ENCODE measurements around the gene NF1.
A peak's percentile ranks its signal among the peaks of the same experiment; 100 is the strongest.

The NF1 gene

DNA sequence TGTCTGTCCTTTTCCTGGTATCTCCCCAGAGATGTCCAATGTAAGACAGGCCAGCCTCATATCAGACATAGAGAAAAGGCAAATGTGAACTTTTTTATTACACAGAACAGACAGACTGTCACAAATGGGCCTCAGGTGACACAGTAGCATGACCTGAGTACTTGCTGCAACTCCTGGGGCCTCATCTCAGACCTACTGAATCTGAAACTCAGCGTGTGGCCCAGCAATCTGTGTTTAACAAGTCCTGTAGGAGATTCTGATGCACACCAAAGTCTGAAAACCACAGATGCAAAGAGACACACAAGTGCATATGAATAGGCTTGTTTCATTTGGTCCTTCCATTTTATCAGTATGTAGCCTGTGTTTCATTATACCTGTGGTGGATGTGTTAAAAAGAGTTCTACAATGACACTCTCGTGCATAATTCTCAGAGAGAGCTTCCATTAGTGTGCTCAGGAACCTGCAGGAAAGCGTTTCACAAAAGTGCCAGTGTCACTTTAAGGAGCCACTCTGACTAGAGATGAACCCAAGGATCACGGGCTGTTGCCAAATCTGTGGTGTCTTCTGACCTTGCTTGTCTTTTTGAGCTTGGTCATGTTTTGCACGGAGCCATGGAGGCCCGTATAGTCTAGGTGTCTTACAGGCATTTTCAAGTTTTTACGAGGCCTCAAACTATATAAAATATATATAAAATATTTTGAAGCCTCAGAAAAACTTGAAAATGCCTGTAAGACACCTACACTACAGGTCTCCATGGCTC lies 33.8 kb upstream of the NF1 start:
- Histone ChIP-seq H3K9me3 (ENCODE audit: control insufficient read depth, insufficient read depth, low read depth, low read length) (no peaks in the 10 kb centered on the region), H3K36me3 (ENCODE audit: control insufficient read depth in 2 of 2, insufficient read depth in 1 of 2, low read length in 2 of 2) (no peaks in the 10 kb centered on the region), H3K4me1 (ENCODE audit: control insufficient read depth, insufficient read depth, low read length) (no peaks in the 10 kb centered on the region), H3K4me3 (ENCODE audit: low read depth, low read length) (no peak overlapping the region), H3K27ac (ENCODE audit: extremely low read depth, low read depth, low read length) (no peak overlapping the region)
- ChIA-PET CTCF (interaction anchor here (0.6 to 1.8 kb wide), 12 partner anchors 9 to 160 kb away, joined by 3 to 7 read pairs (median 4); partner anchors contain the start of gene NF1), POLR2A (no interaction called here)
- peak; percentile 44; the same call in 1 of the 2 replicates for TF ChIP-seq ZBTB20 (tag by site-specific recombination; IDR thresholded peaks at IDR 0.05)
- TF ChIP-seq RBAK (tag by site-specific recombination; IDR thresholded peaks at IDR 0.05): no peak

DNA sequence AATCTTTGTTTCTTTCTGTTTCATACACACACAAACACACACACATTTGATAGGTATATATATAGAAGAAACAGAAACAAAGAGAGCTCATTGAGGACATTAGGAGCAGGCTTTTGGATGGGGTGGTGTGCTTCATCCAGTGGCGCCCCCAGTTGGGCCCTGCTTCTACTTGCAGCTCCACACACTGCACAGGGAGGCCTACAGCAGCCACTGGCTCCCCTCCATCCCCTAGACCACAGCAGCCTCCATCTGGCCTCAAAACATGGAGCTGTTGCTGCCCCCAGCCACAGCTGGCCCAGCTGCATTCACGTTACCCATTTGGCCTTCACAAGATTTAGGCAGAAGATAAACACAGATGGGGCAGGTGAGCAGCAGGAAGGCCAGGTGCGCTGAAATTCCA lies 33.1 kb upstream of the NF1 start:
- no peaks in the 10 kb centered on the region for H3K4me1 ChIP-seq (ENCODE audit: control insufficient read depth, insufficient read depth, low read length)
- POLR2A ChIA-PET: no interaction called here
- no peaks in the 10 kb centered on the region for H3K36me3 ChIP-seq (ENCODE audit: control insufficient read depth in 2 of 2, insufficient read depth in 1 of 2, low read length in 2 of 2)
- no peak overlapping the region for H3K4me3 ChIP-seq (ENCODE audit: low read depth, low read length)
- CTCF ChIA-PET: interaction anchor here (0.6 to 1.8 kb wide), 11 partner anchors 9 to 159 kb away, joined by 3 to 7 read pairs (median 3); partner anchors contain the start of gene NF1
- H3K27ac ChIP-seq (ENCODE audit: extremely low read depth, low read depth, low read length): no peak overlapping the region
- no peaks in the 10 kb centered on the region for H3K9me3 ChIP-seq (ENCODE audit: control insufficient read depth, insufficient read depth, low read depth, low read length)
- TF ChIP-seq ZBTB20 (tag by site-specific recombination; IDR thresholded peaks at IDR 0.05) (no peak), ZNF473 (tag by site-specific recombination; IDR thresholded peaks at IDR 0.05) (no peak), ZNF184 (tag by site-specific recombination; IDR thresholded peaks at IDR 0.05) (no peak), ZNF623 (tag by site-specific recombination; IDR thresholded peaks at IDR 0.05) (no peak), ZNF214 (tag by site-specific recombination; IDR thresholded peaks at IDR 0.05; ENCODE audit: borderline replicate concordance) (no peak), ZNF529 (tag by site-specific recombination; IDR thresholded peaks at IDR 0.05; ENCODE audit: insufficient replicate concordance) (no peak), ZNF639 (tag by site-specific recombination; IDR thresholded peaks at IDR 0.05) (no peak), ZBTB17 (tag by site-specific recombination; IDR thresholded peaks at IDR 0.05) (no peak), KLF8 (tag by site-specific recombination; IDR thresholded peaks at IDR 0.05) (no peak), ZNF768 (tag by site-specific recombination; IDR thresholded peaks at IDR 0.05) (no peak)
- TF ChIP-seq, protein P1, sequence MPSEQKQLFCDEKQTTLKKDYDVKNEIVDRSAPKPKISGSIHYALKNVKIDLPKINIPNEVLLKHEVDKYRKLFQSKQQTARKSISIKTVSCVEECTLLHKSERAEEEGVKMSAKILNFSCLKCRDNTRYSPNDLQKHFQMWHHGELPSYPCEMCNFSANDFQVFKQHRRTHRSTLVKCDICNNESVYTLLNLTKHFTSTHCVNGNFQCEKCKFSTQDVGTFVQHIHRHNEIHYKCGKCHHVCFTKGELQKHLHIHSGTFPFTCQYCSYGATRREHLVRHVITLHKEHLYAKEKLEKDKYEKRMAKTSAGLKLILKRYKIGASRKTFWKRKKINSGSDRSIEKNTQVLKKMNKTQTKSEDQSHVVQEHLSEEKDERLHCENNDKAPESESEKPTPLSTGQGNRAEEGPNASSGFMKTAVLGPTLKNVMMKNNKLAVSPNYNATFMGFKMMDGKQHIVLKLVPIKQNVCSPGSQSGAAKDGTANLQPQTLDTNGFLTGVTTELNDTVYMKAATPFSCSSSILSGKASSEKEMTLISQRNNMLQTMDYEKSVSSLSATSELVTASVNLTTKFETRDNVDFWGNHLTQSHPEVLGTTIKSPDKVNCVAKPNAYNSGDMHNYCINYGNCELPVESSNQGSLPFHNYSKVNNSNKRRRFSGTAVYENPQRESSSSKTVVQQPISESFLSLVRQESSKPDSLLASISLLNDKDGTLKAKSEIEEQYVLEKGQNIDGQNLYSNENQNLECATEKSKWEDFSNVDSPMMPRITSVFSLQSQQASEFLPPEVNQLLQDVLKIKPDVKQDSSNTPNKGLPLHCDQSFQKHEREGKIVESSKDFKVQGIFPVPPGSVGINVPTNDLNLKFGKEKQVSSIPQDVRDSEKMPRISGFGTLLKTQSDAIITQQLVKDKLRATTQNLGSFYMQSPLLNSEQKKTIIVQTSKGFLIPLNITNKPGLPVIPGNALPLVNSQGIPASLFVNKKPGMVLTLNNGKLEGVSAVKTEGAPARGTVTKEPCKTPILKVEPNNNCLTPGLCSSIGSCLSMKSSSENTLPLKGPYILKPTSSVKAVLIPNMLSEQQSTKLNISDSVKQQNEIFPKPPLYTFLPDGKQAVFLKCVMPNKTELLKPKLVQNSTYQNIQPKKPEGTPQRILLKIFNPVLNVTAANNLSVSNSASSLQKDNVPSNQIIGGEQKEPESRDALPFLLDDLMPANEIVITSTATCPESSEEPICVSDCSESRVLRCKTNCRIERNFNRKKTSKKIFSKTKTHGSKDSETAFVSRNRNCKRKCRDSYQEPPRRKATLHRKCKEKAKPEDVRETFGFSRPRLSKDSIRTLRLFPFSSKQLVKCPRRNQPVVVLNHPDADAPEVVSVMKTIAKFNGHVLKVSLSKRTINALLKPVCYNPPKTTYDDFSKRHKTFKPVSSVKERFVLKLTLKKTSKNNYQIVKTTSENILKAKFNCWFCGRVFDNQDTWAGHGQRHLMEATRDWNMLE (tag by site-specific recombination; conservative IDR thresholded peaks at IDR 0.05; ENCODE audit: low read depth): no peak

DNA sequence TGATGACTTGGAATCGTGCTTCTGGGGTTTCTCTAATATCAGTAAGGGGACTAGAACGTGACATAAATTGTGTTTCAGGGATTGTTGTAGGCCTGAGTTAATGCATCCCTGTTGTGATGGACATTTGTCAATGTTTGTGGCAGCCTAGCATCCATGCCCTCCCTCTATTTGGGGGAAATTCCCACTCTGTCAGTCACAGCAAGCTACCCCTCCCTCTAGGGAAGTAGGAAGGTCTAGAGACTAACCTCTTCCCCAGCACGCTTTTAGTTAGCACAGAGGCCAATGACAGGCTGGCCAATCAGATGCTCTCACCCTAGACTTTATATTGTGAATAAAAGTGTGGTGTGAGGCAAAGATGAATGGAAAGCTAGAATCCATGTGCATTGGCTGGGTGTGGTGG lies 32.4 kb upstream of the NF1 start:
- Histone ChIP-seq H3K4me3 (ENCODE audit: low read depth, low read length) (no peak overlapping the region), H3K36me3 (ENCODE audit: control insufficient read depth in 2 of 2, insufficient read depth in 1 of 2, low read length in 2 of 2) (no peaks in the 10 kb centered on the region), H3K9me3 (ENCODE audit: control insufficient read depth, insufficient read depth, low read depth, low read length) (no peaks in the 10 kb centered on the region), H3K4me1 (ENCODE audit: control insufficient read depth, insufficient read depth, low read length) (no peaks in the 10 kb centered on the region), H3K27ac (ENCODE audit: extremely low read depth, low read depth, low read length) (no peak overlapping the region)
- TF ChIP-seq ZNF548 (tag by site-specific recombination; IDR thresholded peaks at IDR 0.05) (no peak), SP2 (tag by site-specific recombination; IDR thresholded peaks at IDR 0.05) (no peak), ZNF404 (tag by site-specific recombination; IDR thresholded peaks at IDR 0.05) (no peak), ZNF704 (tag by site-specific recombination; IDR thresholded peaks at IDR 0.05) (no peak)
- ChIA-PET POLR2A (no interaction called here), CTCF (interaction anchor here (1.1 to 1.8 kb wide), 4 partner anchors 32 to 159 kb away, joined by 3 to 7 read pairs (median 5); partner anchors contain the start of gene NF1)

Data from HEK293 (cell line).